Colonic mucosa (tissue), 4 donors: ENCODE results near the gene ERGIC2. TPM values are rescaled to one million over a fixed set of nuclear protein-coding genes. Genes with fewer than 3 reads are reported as not detected.
"Not testable (repeated sequence)": the region's sequence is repeated elsewhere in the genome, so short reads cannot be mapped to it uniquely, and the experiment has no call there.

ENCODE experiments used
- DNase-seq: peaks from one replicate; pipeline ENCODE4 v3.0.0-alpha.2; 2020
- H3K27ac ChIP-seq: fragments of 200-600 bp; one replicate; pipeline ENCODE4 v1.8.0; 2021
- H3K27me3 ChIP-seq: fragments of 200-600 bp; one replicate; pipeline ENCODE4 v1.8.0; 2021
- H3K36me3 ChIP-seq: fragments of 200-600 bp; one replicate; pipeline ENCODE4 v1.8.0; 2021
- H3K4me1 ChIP-seq: fragments of 200-600 bp; one replicate; pipeline ENCODE4 v1.8.0; 2021; ENCODE audit warnings: mild to moderate bottlenecking
- H3K4me3 ChIP-seq: fragments of 200-600 bp; one replicate; pipeline ENCODE4 v1.8.0; 2021
- H3K9ac ChIP-seq, 2 donors: one replicate each; pipeline ENCODE4 v1.7.0; 2013; ENCODE audit warnings: control low read depth in 2 of 2, low read depth in 2 of 2, low read length in 2 of 2
- H3K9me3 ChIP-seq: fragments of 200-600 bp; one replicate; pipeline ENCODE4 v1.8.0; 2021
- CTCF ChIP-seq: fragments of 200-600 bp; IDR thresholded peaks from one replicate; pipeline ENCODE4 v1.8.0; 2022; ENCODE audit warnings: antibody characterized with exemption, mild to moderate bottlenecking
- intact Hi-C: fragments of 100-400 bp; cut with DNase I; formaldehyde crosslinking; loops from one replicate; pipeline ENCODE4 v1.14.1; 2022
- total RNA-seq, 2 donors: library from RNA; stranded (reverse); fragmentation: NEBNext Ultra II Directional in 1 of 2; extraction: Animal tissue kit (Norgen Biotek cat#: 25700) in 1 of 2; gene quantifications; one replicate each; pipeline ENCODE4 v1.2.1, GENCODE V29; 2021
- donor health status: healthy.
- donor health status: DM: no; HTN: no; CAD: no.
- donor health status: DM: no; HTN: no; CAD: no.

The ERGIC2 gene
- total RNA-seq, 2 donors from 2014 or later, result 59.6 to 60.0 TPM

- no peak for TF ChIP-seq CTCF
- no peak overlapping the region for H3K27ac ChIP-seq
- intact Hi-C loops, result no loop called here
- H3K4me1 ChIP-seq, result no peaks in the 10 kb centered on the region
- no peak overlapping the region for H3K9ac ChIP-seq
- no peaks in the 10 kb centered on the region for H3K27me3 ChIP-seq
- H3K36me3 ChIP-seq, result no peaks in the 10 kb centered on the region
- H3K4me3 ChIP-seq, result no peak overlapping the region
- DNase-seq, result no peak
- no peaks in the 10 kb centered on the region for H3K9me3 ChIP-seq
Observed at GRCh38 chr12:29299633-29300032, 81.3 kb downstream of the ERGIC2 start.

DNA sequence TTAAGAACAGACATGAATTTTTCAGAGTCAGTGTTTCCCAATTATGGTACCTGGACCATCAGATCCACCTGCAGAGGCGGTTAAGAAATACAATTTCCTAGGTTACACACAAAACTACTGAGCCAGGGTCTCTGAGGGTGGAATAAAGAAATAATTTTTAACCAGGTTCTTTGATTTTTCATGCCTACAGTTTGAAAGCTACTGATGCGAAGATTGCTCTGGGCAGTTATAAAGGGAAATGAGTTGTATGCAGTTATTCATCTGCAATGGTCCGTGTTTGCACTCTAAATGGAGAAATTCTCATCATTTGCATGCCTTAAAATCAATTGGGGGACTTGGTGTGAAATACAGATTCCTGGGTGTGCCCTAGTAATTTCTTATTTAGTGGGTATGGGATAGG lies 89.7 kb downstream of the ERGIC2 start:
- Histone ChIP-seq H3K27me3 (no peaks in the 10 kb centered on the region), H3K36me3 (no peaks in the 10 kb centered on the region), H3K9me3 (no peaks in the 10 kb centered on the region), H3K27ac (no peak overlapping the region), H3K9ac (no peak overlapping the region), H3K4me3 (no peak overlapping the region), H3K4me1 (no peaks in the 10 kb centered on the region)
- no peak for DNase-seq
- TF ChIP-seq CTCF, result no peak
- intact Hi-C loops, result no loop called here

DNA sequence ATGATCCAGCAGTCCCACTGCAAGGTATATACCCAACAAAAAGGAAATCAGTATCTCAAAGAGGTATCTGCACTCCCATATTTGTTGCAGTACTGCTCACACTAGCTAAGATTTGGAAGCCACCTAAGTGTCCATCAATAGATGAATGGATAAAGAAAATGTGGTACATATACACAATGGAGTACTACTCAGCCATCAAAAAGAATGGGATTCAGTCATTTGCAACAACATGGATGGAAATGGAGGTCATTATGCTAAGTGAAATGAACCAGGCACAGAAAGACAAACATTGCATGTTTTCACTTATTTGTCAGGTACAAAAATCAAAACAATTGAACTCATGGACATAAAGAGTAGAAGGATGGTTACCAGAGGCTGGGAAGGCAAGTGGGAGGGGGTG lies 90.5 kb downstream of the ERGIC2 start:
- H3K27me3 ChIP-seq, intact Hi-C loops, H3K9ac ChIP-seq, H3K9me3 ChIP-seq, H3K4me3 ChIP-seq, H3K36me3 ChIP-seq, H3K27ac ChIP-seq, DNase-seq, H3K4me1 ChIP-seq: not testable (repeated sequence)

DNA sequence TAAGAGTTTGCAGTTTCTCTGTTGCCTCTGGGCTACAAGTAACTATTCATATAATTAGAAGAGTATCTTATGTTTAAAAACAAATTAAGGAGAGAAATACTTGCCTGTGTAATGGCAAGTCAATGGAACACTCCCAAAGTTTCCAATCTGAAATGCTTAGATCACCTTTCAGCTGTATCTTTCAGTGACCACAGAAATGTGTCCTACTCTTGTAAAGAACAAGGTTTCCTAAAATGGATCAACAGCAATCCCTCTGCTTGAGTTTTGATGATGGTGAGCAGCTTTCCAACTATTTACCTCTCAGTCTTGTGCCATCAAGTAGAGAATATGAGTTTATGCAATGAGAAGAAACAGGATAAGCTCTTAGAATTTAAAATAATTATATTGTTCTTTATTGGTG lies 92.9 kb downstream of the ERGIC2 start:
- H3K4me3 ChIP-seq, result no peak overlapping the region
- H3K27ac ChIP-seq, result no peak overlapping the region
- no peak for DNase-seq
- H3K36me3 ChIP-seq, result no peaks in the 10 kb centered on the region
- no peaks in the 10 kb centered on the region for H3K27me3 ChIP-seq
- TF ChIP-seq CTCF, result no peak
- no peaks in the 10 kb centered on the region for H3K9me3 ChIP-seq
- intact Hi-C loops, result no loop called here
- H3K9ac ChIP-seq, result no peak overlapping the region
- no peaks in the 10 kb centered on the region for H3K4me1 ChIP-seq

DNA sequence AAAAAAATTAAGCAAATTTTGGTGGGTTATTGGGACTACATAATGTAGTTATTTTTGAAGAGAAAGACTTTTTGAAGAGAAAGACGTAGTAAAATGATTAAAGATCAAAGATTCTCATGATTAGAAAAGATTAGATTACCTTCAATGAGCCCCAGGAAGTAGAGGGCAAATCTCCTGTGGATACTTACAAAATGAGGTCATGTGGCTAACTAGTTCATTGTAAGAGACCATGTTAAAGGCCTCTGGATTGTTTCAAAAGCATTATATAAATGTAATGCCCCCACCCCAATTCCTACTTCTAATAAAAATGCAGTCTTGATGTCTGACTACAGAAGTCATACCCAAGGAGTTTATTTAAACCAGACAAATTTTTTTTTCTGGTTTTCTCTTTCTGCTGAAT lies 93.3 kb downstream of the ERGIC2 start:
- Histone ChIP-seq H3K4me3 (no peak overlapping the region), H3K36me3 (no peaks in the 10 kb centered on the region), H3K27me3 (no peaks in the 10 kb centered on the region), H3K9me3 (no peaks in the 10 kb centered on the region), H3K4me1 (no peaks in the 10 kb centered on the region), H3K9ac (no peak overlapping the region), H3K27ac (no peak overlapping the region)
- intact Hi-C loops, result no loop called here
- no peak for DNase-seq
- no peak for TF ChIP-seq CTCF

Other genes with a start within 250 kb of the ERGIC2 start
- 10 to 100 TPM; 67.4 to 83.6 TPM for gene FAR2, start 231.9 kb downstream of the ERGIC2 start, total RNA-seq
- gene OVCH1, start 116.5 kb upstream of the ERGIC2 start, total RNA-seq, result not detected